ENCODE measurements around the gene DLG2.

GRCh38 chr11:85231588-85231987, 395.6 kb downstream of the DLG2 start:
- TF ChIP-seq, protein P1, sequence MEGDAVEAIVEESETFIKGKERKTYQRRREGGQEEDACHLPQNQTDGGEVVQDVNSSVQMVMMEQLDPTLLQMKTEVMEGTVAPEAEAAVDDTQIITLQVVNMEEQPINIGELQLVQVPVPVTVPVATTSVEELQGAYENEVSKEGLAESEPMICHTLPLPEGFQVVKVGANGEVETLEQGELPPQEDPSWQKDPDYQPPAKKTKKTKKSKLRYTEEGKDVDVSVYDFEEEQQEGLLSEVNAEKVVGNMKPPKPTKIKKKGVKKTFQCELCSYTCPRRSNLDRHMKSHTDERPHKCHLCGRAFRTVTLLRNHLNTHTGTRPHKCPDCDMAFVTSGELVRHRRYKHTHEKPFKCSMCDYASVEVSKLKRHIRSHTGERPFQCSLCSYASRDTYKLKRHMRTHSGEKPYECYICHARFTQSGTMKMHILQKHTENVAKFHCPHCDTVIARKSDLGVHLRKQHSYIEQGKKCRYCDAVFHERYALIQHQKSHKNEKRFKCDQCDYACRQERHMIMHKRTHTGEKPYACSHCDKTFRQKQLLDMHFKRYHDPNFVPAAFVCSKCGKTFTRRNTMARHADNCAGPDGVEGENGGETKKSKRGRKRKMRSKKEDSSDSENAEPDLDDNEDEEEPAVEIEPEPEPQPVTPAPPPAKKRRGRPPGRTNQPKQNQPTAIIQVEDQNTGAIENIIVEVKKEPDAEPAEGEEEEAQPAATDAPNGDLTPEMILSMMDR (conservative IDR thresholded peaks at IDR 0.05; ENCODE audit: low read length): no peak
- no peak for TF ChIP-seq EZH2phosphoT487 (IDR thresholded peaks at IDR 0.05; ENCODE audit: borderline replicate concordance, low read depth, low read length)
